Spinal cord (tissue), 10 donors: ENCODE results near the gene GPR160. TPM values are rescaled to one million over a fixed set of nuclear protein-coding genes. Genes with fewer than 3 reads are reported as not detected.

ENCODE experiments used
- DNase-seq, 6 donors: peaks; one replicate each; pipeline versions ENCODE4 v3.0.0 to v3.0.0-alpha.2; 2013 to 2015; ENCODE audit warnings: low spot score in 6 of 6, low read depth in 4 of 6
- H3K27ac ChIP-seq: one replicate; pipeline ENCODE4 v1.5.1; 2013; ENCODE audit warnings: low read depth, low read length, control low read depth
- H3K27me3 ChIP-seq: one replicate; pipeline ENCODE4 v1.6.1; 2013; ENCODE audit warnings: low read length; ENCODE audit not compliant: control insufficient read depth, insufficient read depth
- H3K36me3 ChIP-seq: one replicate; pipeline ENCODE4 v1.6.1; 2013; ENCODE audit warnings: low read length; ENCODE audit not compliant: control insufficient read depth, insufficient read depth
- H3K4me1 ChIP-seq: one replicate; pipeline ENCODE4 v1.6.1; 2013; ENCODE audit warnings: low read length; ENCODE audit not compliant: control insufficient read depth, insufficient read depth
- H3K4me3 ChIP-seq: one replicate; pipeline ENCODE4 v1.5.1; 2013; ENCODE audit warnings: low read depth, low read length, control low read depth
- H3K9me3 ChIP-seq: one replicate; pipeline ENCODE4 v1.6.1; 2013; ENCODE audit warnings: low read length; ENCODE audit not compliant: control insufficient read depth, insufficient read depth
- WGBS: methylation state at CpG from one replicate; pipeline ENCODE4 v1.1.5; 2013; ENCODE audit warnings: missing lambda C conversion rate; ENCODE audit not compliant: insufficient coverage; 5-methylcytosine and 5-hydroxymethylcytosine counted together
- polyA plus RNA-seq, 2 donors: library from polyadenylated mRNA; unstranded; fragments of 120-200 nt; gene quantifications; one replicate each; pipeline ENCODE4 v1.2.1, GENCODE V29; 2013; ENCODE audit not compliant: insufficient read length in 2 of 2
- total RNA-seq, 2 donors: library from RNA; depleted of rRNA in 1 of 2; stranded (reverse); fragments of 120-200 nt in 1 of 2; fragments of >200 nt in 1 of 2; gene quantifications; one replicate each; pipeline versions ENCODE4 v1.2.3 to v1.2.4, GENCODE V29; 2013 to 2014
- donor health status: healthy.

GPR160 gene
- total and polyA plus RNA-seq, 4 donors: 0.61 to 7.2 (median 2.2) TPM

GRCh38 chr3:170058127-170058526 lies 20.3 kb downstream of the GPR160 start:
- no peak overlapping the region for H3K27ac ChIP-seq
- H3K36me3 ChIP-seq: no peaks in the 10 kb centered on the region
- H3K9me3 ChIP-seq: no peaks in the 10 kb centered on the region
- H3K4me3 ChIP-seq: no peak overlapping the region
- H3K4me1 ChIP-seq: no peaks in the 10 kb centered on the region
- H3K27me3 ChIP-seq: no peaks in the 10 kb centered on the region
- no peak for DNase-seq
- 94% methylated on average over 2 of the region's 6 CpGs for WGBS

- Histone ChIP-seq H3K36me3 (no peaks in the 10 kb centered on the region), H3K4me1 (no peaks in the 10 kb centered on the region), H3K4me3 (no peak overlapping the region), H3K9me3 (no peaks in the 10 kb centered on the region), H3K27me3 (no peaks in the 10 kb centered on the region), H3K27ac (no peak overlapping the region)
- WGBS: no CpG with 5 or more reads among the region's 1 CpG
- no peak for DNase-seq
Observed at GRCh38 chr3:170059447-170059846, 21.7 kb downstream of the GPR160 start.

- WGBS: 96% methylated on average over 10 of the region's 20 CpGs
- no peak for DNase-seq
- Histone ChIP-seq H3K36me3 (no peaks in the 10 kb centered on the region), H3K4me1 (no peaks in the 10 kb centered on the region), H3K27ac (no peak overlapping the region), H3K4me3 (no peak overlapping the region), H3K27me3 (no peaks in the 10 kb centered on the region), H3K9me3 (no peaks in the 10 kb centered on the region)
Observed at GRCh38 chr3:170062068-170062467, 24.3 kb downstream of the GPR160 start.

GRCh38 chr3:170062769-170063168 lies 25.0 kb downstream of the GPR160 start:
- WGBS: 99% methylated on average over 11 of the region's 16 CpGs
- DNase-seq: no peak
- no peaks in the 10 kb centered on the region for H3K36me3 ChIP-seq
- no peaks in the 10 kb centered on the region for H3K9me3 ChIP-seq
- no peaks in the 10 kb centered on the region for H3K4me1 ChIP-seq
- no peak overlapping the region for H3K4me3 ChIP-seq
- no peaks in the 10 kb centered on the region for H3K27me3 ChIP-seq
- no peak overlapping the region for H3K27ac ChIP-seq

GRCh38 chr3:170063691-170064090 lies 25.9 kb downstream of the GPR160 start:
- Histone ChIP-seq H3K36me3 (no peaks in the 10 kb centered on the region), H3K4me1 (no peaks in the 10 kb centered on the region), H3K27me3 (no peaks in the 10 kb centered on the region), H3K9me3 (no peaks in the 10 kb centered on the region), H3K4me3 (no peak overlapping the region), H3K27ac (no peak overlapping the region)
- WGBS: 97% methylated on average over 9 of the region's 15 CpGs
- no peak for DNase-seq

GRCh38 chr3:170064108-170064507 lies 26.3 kb downstream of the GPR160 start:
- DNase-seq: no peak
- Histone ChIP-seq H3K9me3 (no peaks in the 10 kb centered on the region), H3K4me3 (no peak overlapping the region), H3K4me1 (no peaks in the 10 kb centered on the region), H3K36me3 (no peaks in the 10 kb centered on the region), H3K27ac (no peak overlapping the region), H3K27me3 (no peaks in the 10 kb centered on the region)
- 91% methylated on average over 15 of the region's 18 CpGs for WGBS

- DNase-seq: no peak
- H3K4me3 ChIP-seq: no peak overlapping the region
- H3K27me3 ChIP-seq: no peaks in the 10 kb centered on the region
- 100% methylated on average over 1 of the region's 4 CpGs for WGBS
- H3K4me1 ChIP-seq: no peaks in the 10 kb centered on the region
- peaks cover 6% of the 10 kb centered on the region for H3K36me3 ChIP-seq
- H3K9me3 ChIP-seq: no peaks in the 10 kb centered on the region
- H3K27ac ChIP-seq: no peak overlapping the region
Observed at GRCh38 chr3:170075441-170076091, 37.8 kb downstream of the GPR160 start.

- Histone ChIP-seq H3K4me3 (no peak overlapping the region), H3K27me3 (no peaks in the 10 kb centered on the region), H3K36me3 (peaks cover 8% of the 10 kb centered on the region), H3K27ac (no peak overlapping the region), H3K4me1 (no peaks in the 10 kb centered on the region), H3K9me3 (no peaks in the 10 kb centered on the region)
- no peak for DNase-seq
- WGBS: 100% methylated on average over 4 of the region's 6 CpGs
Observed at GRCh38 chr3:170076715-170077238, 39.0 kb downstream of the GPR160 start.

- no peaks in the 10 kb centered on the region for H3K4me1 ChIP-seq
- no peaks in the 10 kb centered on the region for H3K27me3 ChIP-seq
- H3K27ac ChIP-seq: no peak overlapping the region
- no peak for DNase-seq
- no peaks in the 10 kb centered on the region for H3K9me3 ChIP-seq
- no peak overlapping the region for H3K4me3 ChIP-seq
- H3K36me3 ChIP-seq: peaks cover 8% of the 10 kb centered on the region
- WGBS: 57% methylated on average over 10 of the region's 10 CpGs
Observed at GRCh38 chr3:170077361-170077760, 39.6 kb downstream of the GPR160 start.

GRCh38 chr3:170078620-170079281 lies 41.0 kb downstream of the GPR160 start:
- peak in 3 of 6 donors; percentile 4 to 38 (median 24) for DNase-seq
- Histone ChIP-seq H3K4me1 (no peaks in the 10 kb centered on the region), H3K4me3 (no peak overlapping the region), H3K36me3 (peaks cover 12% of the 10 kb centered on the region), H3K27ac (no peak overlapping the region), H3K9me3 (no peaks in the 10 kb centered on the region), H3K27me3 (no peaks in the 10 kb centered on the region)
- 68% methylated on average over 7 of the region's 13 CpGs for WGBS
